ENCODE measurements around the gene GTPBP10.

GTPBP10 gene

DNA sequence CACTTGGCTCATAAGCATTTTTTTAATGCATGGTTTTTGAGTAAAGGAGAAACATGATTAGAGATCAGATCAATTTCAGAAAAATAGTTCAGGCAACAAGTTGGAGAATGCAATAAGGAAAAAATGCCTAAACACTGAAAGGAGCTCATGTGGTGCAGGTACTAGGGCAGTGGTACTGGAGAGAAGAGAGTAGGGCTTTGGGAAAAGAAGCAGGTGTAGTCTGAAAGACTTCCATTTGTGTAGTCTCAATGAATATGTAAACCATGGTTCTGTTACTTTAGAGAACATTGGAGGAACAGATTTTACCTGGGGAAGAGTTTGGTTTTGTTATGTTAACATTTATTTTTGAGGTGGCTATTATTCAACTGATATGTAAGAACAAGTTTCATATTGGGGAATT lies 5.5 kb downstream of the GTPBP10 start:
- no peak for DNase-seq (ENCODE audit: low spot score)

DNA sequence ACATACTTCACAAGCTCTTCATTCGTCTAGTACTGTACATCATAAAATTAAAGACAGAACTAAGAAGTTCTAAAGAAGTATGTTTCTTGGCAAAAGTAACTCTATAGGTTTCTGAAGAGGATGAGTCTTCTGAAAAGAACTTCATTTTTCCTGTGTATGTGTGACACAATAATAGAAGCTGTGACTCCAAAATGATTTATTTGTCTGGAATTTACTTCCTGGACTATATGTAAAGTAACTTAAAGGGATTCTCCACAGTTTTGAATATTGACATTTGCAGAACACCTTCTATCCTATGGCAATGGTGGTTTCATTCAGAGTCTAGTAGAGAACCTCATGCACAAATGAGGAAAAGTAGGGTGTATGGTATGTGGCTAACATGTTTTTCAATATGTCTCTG lies 36.9 kb downstream of the GTPBP10 start:
- DNase-seq (ENCODE audit: low spot score), result no peak

DNA sequence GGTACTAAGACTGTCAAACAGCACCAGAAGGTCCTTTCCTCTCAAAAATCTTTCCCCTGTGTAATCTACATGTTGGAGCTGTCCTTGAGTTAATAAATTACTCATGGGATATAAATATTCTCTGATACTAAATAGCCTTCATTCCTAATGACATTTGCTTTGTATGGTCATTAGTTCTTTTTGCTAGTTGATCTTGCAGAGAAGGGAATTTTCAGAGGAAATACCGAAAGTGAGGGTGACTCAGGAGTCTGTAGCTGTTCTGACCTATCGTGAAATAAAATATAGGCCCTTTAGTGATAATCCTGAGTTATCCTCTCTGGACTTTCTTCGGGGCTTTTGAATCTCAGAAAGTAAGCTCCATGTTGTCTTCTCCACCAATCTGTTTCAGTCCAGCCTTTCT lies 37.3 kb downstream of the GTPBP10 start:
- no peak for DNase-seq (ENCODE audit: low spot score)

DNA sequence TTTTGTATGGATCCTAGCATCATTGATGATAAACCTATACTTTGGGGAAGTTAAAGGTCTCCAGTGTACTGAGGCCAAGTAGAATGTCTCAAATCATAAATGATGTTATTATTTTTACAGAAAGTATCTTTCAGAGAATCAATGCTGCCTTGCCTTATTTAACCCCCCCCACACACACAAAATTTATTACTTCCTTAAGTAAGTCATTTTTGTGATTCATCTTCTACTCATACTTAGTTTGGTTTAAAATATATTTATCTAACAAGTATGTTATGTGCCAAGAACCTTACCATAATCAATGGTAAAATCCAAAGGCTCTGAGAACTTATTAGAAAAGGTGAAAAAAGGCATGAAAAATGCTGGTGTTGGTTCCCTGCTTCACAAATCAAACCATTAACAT lies 37.9 kb downstream of the GTPBP10 start:
- no peak for DNase-seq (ENCODE audit: low spot score)

DNA sequence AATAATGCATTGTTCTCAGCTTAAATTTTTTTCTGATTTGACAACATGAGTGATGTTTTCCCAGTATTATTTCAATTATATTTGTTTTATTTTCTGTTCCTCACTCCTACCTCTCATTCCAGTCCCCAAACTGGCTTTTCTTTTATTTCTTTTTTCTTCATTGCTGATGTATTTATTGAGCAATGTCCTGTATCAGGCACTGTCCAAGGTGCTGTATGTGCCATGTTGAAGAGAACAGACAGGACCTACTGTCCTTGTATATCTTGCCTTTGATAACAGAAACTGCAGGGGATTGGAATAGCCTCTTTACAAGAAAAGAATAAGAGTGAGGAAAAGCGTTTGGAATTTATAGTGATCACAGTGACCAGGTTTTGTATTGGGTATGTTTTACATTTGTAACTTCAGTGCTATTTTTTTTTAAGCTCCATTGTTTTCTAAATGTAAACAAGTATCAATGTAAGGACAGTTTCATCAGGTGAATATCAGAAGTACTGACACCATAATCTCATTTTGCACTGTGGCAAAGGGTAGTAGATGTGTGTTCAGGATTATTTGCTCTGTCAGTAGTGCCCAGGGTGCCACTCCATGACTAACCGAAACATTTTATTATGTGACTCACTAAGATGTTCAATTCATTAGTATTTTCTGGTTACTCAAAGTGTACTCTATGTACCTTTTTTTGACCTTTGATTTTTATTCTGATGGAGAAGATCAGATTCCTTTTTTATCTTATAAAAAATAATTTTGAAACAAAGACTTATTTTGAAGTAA lies 41.1 kb downstream of the GTPBP10 start:
- DNase-seq (ENCODE audit: low spot score), result no peak

DNA sequence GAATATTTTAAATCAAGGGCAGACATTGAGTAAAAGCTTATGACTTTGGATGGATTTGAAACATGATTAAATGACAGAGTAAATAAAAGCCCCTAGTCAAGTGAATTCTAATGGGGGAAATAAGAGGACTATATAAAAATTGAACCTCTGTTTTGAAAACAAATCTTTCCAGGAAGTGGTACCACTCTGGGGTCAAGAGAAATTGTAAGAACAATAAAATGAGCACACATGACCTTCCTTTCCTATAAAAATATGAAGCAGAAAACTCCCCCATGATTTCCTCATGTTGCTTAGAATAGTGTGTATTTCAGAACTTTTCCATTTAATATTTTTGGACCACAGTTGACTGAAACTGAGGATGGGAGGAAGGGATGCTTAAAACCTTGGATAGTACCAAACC lies 44.4 kb downstream of the GTPBP10 start:
- no peak for DNase-seq (ENCODE audit: low spot score)

DNA sequence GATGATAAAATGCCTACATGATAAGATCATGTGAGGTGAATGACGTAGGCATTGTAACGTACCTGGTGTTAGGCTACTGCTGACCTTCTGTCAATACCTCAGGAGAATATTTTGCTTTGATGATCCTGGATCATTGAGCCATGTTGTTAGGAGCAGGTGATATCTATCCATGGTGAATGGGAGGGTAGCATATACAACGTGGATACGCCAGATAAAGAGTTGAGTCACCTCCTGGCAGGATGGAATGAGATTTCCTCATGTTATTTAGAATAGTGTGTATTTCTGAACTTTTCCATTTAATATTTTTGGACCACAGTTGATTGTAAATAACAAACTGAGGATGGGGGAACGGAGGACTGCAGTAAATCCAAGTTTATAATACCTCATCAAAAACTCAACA lies 45.0 kb downstream of the GTPBP10 start:
- DNase-seq (ENCODE audit: low spot score), result no peak

DNA sequence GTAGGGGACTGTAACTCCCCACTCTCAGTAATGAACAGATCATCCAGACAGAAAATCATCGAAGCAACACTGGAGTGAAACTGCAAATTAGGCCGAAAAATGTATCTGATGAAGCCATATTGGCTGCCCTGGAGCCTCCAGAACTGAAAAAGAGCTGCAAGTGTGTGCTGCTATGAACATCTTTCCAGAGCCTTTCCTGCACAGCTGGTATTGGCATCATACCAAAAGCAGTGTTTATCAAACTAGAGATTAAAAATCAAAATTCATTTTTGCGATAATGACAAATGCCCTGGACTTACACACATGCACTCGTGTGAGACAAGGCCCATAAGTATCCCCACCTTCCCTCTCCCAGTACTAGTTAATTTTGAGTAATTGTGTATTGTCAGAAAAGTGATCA lies 49.9 kb downstream of the GTPBP10 start:
- DNase-seq (ENCODE audit: low spot score), result no peak

DNA sequence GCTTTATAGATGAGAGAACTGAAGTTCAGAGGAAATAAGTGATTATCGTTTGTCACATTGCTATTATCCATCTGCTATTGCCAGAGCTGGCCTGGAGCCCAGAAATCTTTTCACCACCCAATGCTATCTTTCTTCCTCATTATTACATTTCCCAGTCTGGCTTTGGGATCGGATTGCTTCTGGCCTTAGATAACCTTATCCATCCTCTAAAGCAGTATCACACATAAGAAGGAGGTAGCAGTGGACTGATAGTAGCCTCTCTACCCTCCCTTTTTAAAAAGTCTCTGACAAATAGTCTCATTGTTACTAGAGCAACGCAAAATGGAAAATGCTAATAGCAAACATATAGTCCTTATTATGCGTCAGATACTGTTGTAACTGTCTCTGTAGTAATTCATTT lies 55.5 kb downstream of the GTPBP10 start:
- DNase-seq (ENCODE audit: low spot score), result no peak

DNA sequence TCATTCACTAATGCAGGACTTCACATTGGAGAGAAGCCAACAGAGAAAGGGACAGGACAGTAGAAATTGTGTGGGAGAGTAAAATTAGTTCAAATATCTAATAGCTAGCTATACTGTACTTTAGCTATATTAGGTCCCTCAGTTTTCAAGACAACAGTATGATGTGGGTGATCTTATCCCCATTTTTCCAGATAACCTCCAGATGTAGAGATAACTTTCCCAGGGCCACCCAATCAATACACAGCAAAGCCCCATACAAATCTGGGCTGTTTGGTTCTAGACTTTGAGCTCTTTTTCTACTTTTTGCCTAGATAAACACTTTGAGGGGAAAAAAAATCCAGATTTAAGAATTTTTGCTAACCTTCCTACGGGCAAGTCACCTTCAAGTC lies 56.3 kb downstream of the GTPBP10 start:
- DNase-seq (ENCODE audit: low spot score), result peak; percentile 16

DNA sequence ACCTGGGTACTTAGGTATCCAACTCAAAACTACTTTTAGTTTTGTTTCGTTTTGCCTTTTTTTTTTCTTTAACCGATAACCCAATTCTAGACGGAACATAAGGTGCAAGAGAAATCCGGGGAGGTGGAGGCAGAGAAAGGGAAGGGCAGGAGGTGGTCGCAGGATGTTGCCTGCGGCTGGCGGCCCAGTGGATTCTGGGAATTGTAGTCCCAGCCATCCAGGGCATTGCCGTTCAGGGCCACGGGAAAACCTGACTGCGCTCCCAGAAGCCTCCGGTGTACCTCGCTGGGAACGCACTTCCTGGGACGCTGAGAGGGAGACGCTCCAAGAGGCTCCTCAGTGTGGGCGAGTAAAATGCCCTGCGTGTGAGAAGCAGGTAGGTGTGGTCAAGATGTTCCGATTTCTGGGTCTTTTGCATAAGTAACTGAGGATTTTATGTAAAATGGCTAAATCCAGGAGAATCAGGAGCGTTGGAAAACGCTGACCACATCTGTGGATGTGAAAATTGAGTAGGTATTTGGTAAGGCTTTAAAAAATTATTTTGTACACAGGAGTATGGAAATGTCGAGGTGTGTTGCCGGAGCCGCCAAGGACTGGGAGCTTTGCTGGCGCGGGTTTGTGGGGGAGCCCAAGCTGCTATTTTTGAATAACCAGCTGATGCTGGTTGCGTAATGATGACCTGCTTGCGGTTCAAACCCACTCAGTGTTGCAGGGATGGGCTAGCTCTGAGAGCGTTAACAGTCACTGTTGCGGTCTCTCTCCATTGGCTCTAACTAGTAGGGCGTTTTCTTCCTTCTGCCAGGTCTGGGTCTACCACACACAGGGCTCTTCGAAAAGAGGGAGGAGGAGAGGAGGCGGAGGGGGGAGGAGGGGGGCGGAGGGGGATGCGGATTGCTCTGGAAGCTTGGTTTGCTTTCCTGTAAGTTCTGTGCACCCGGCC lies 56.9 kb downstream of the GTPBP10 start, which contains the start of gene CLDN12:
TSS of gene CLDN12 (plus strand) at position 288 of the 940 bp plus-strand sequence. CDS start 9,216 bp downstream, outside the sequence.
- DNase-seq (ENCODE audit: low spot score), result peak; percentile 97

DNA sequence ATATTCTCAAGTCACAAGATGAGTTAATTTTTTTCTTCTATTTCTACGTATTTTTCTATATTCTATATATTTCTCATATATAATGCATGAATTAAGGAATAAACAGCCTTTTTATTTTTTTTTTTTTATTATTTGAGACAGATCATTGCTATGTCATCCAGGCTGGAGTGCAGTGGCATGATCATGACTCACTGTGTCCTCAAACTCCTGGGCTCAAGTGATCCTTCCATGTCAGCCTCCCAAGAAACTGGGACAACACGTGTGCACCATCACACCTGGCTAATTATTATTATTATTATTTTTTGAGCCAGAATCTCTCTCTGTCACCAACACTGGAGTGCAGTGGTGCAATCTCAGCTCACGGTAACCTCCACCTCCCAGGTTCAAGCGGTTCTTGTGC lies 58.3 kb downstream of the GTPBP10 start:
- no peak for DNase-seq (ENCODE audit: low spot score)

DNA sequence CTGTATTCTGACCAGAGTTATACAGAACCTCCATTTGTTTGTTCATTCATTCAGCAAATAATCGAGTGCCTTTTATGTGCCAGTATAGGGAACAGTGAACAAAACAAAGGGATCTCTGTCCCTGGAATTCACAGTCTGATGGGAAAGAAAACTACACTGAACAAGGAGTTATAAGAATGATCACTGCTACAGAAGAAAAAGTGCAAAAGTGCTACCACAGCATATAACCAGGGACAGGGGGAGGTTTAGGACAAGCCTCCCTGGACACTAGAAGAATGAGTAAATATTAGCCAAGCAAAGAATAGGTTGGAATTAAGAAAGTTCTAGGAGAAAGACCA lies 60.9 kb downstream of the GTPBP10 start:
- no peak for DNase-seq (ENCODE audit: low spot score)

DNA sequence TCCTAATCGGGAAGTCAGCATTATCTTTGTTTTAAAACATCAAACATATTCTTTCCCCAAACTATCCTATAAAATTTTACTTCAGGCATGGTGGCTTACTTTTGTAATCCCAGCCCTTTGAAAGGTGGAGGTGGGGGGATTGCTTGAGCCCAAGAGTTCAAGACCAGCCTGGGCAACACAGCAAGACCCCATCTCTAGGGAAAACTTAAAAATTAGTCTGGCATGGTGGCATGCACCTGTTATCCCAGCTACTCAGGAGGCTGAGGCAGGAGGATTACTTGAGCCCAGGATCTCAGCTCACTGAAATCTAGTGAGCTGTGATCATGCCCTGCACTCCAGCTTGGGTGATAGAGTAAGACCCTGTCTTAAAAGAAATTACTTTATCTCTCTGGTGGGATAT lies 61.6 kb downstream of the GTPBP10 start:
- DNase-seq (ENCODE audit: low spot score), result no peak

DNA sequence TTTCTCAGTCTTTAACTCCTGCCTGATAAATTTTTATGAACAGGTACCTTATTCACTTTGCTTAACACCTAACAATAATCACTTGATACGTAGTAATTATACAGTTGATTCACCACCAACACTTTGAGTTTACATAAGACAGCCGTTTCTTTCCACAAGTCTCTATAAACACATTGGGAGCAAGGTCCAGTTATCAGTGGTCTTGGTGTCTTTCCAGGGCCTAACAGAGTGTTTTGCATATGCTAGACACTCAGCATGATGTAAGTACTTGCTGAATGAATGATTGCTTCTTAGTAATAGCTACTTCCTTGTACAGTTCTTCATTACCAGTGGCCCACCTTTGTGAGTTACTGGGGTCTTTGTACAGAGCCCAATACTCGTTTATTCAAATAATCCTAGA lies 63.2 kb downstream of the GTPBP10 start:
- DNase-seq (ENCODE audit: low spot score), result no peak

DNA sequence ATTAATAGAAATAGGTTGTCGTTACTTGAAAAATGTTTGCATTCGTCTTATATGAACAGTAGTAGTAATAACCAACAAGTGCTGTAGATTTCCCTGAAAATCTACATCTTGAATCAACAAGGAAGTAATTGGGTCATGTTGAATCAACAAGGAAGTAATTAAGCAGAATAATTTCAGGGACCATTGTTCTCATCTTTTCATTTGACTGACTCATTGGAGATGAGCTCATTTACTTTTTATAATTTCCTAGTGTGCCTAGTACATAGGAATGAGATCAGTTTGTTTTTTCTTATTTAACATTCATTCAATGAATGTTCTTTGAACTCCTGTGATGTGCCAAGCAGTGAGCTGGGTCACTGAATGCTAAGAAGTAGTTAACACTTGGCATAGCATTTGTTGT lies 65.0 kb downstream of the GTPBP10 start:
- peak; percentile 42 for DNase-seq (ENCODE audit: low spot score)

DNA sequence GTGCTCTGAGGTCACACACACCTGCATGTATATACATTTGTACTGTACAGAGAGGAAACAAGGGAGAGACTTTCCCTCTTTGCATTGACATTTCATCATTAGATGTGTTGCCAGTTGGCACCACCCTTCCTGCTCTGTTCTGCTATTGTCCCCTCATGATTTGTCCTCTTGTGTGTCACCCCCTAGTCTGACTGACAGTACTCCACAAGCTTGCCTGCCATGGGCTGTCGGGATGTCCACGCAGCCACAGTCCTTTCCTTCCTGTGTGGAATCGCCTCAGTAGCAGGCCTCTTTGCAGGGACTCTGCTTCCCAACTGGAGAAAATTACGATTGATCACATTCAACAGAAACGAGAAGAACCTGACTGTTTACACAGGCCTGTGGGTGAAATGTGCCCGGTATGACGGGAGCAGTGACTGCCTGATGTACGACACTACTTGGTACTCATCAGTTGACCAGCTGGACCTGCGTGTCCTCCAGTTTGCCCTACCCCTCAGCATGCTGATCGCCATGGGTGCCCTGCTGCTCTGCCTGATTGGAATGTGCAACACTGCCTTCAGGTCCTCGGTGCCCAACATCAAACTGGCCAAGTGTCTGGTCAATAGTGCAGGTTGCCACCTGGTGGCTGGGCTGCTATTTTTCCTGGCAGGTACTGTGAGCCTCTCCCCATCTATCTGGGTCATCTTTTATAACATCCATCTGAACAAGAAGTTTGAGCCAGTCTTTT lies 66.1 kb downstream of the GTPBP10 start:
- DNase-seq (ENCODE audit: low spot score), result peak; percentile 59

DNA sequence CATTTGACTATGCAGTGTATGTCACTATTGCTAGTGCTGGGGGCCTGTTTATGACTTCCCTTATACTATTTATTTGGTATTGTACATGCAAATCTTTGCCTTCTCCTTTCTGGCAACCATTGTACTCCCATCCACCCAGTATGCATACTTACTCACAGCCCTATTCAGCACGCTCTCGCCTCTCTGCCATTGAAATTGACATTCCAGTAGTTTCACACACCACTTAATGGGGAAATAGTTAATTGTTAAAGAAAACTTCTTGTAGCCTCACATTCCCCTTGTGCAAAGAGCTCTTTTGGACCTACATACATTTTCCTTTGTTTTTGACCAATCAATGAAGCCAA lies 66.6 kb downstream of the GTPBP10 start:
- no peak for DNase-seq (ENCODE audit: low spot score)

DNA sequence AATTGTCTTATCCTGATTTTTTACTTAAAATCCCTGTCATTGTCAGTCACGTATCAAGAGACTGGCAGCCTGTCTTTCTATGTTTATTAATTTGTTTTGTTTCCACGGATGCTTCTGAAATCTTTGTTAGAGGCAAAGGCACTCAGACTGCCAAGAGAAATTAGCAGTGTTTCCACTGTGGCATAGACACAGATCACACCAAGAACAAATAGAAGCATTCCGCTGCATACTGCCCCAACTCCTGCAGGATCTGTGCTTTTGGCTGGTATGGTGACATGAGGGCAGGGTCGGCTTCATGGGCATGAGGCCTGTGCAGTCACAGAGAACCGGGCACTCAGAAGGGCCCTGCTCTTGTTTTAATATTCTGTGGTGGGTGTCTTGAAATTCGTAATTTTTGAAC lies 75.1 kb downstream of the GTPBP10 start:
- no peak for DNase-seq (ENCODE audit: low spot score)

DNA sequence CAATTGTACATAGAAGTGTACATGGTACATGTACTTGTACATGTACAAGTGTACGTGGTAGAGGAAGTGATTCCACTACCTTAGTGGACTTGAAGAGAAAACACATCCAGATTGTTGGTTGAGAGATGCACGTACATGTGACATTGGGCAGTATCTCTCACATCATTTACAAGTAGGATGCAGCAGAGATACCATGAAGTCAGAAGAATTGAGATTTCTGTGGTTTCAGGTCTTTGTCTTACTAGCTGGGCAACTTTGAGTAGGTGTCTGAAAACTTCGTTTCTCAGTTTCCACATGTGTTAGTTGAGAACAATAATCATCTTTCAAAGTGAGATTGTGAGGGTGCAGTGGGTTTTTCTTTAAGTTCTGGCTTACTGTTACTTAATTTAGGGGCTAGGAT lies 78.2 kb downstream of the GTPBP10 start:
- DNase-seq (ENCODE audit: low spot score), result no peak

DNA sequence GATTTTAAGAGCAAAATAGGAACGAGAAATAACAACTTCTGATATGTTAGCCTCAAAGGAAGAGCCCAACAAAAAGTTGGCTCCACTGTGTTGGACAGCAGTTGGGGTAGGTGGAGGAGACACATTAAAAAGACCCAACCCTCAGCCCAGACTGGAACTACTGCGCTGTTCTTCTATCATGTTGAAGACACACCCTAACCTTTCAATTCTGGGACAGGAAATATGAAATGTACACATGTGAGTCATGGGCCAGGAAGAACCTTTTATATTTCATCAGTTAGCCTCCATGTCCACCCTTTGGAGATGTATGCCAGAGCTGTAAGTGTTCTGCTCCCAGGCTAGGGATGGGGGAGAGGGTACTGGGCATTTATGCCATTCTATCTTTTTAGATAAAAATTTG lies 78.9 kb downstream of the GTPBP10 start:
- DNase-seq (ENCODE audit: low spot score), result peak; percentile 74

DNA sequence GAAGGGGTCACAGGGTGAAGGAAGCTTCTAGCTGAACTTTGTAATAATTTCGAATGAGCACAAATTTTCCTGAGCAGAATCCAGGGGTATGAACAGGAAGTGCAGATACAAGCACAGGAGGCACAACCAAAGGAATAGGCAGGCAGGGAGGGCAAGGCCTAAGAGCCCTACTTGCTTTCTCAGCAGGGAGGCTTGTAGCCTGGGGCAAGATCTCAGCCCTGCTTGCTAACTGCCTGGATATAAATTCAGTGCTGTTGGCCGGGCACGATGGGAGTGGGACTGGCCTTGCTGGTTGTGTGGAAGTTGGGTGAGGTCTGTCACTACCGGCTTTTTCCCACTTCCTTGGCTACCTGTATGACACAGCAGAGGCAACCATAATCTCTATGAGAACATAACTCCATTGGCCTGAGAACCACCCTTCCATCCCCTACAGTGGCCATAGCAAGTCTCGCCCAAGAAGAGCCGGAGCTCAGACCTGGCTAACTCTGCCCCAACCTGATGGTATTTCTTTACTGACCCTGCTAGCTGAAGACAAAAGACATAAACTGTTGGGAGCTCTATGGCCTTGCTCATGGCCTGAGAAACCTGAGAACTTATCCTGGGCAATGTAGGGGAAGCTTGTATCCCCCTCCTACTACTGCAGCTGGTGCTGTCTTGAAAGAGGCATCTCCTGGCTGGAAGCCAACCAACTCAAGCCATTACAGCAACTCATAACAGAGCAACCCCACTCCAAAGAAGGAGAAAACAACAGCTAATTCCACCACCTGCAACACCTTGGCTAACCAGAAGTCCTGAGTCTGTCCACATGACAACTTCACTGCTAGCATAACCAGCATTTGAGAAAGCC lies 84.3 kb downstream of the GTPBP10 start:
- no peak for DNase-seq (ENCODE audit: low spot score)
